T-helper 17 cell (primary cell): ENCODE data around the gene IGFALS. TPM values are rescaled to one million over a fixed set of nuclear protein-coding genes. Genes with fewer than 3 reads are reported as not detected.
A peak's percentile ranks its signal among the peaks of the same experiment; 100 is the strongest.

Experiments used
- ATAC-seq: fragments of 150-1000 bp; cut with Tn5 transposase; 2 replicates; pipeline ENCODE4 v1.10.0; 2021; ENCODE audit warnings: mild to moderate bottlenecking, moderate library complexity
- DNase-seq, 3 donors: peaks; one replicate each; pipeline versions ENCODE4 v3.0.0 to v3.0.0-alpha.2; 2020 to 2021
- H3K9me3 ChIP-seq: one replicate; pipeline ENCODE4 v1.7.0; 2013; ENCODE audit warnings: low read length, mild to moderate bottlenecking; ENCODE audit not compliant: control insufficient read depth, poor library complexity, severe bottlenecking
- H3K27ac Mint-ChIP-seq: one replicate; pipeline ENCODE4 v1.8.0; 2022; ENCODE audit warnings: mild to moderate bottlenecking, moderate library complexity, mixed read lengths
- H3K27me3 Mint-ChIP-seq: one replicate; pipeline ENCODE4 v1.8.0; 2022; ENCODE audit warnings: mixed read lengths
- H3K36me3 Mint-ChIP-seq: one replicate; pipeline ENCODE4 v1.8.0; 2022; ENCODE audit warnings: low read depth, mixed read lengths
- H3K4me1 Mint-ChIP-seq: one replicate; pipeline ENCODE4 v1.8.0; 2022; ENCODE audit warnings: mild to moderate bottlenecking, mixed read lengths
- H3K4me3 Mint-ChIP-seq: one replicate; pipeline ENCODE4 v1.8.0; 2022; ENCODE audit warnings: mild to moderate bottlenecking, moderate library complexity, mixed read lengths
- total RNA-seq, 4 donors: library from RNA in 2 of 4; stranded (reverse) in 2 of 4; gene quantifications; one replicate each; pipeline ENCODE4 v1.2.3 and lab custom pipeline; 2022 to 2026

The IGFALS gene
- under 1 TPM; 0.25 to 0.55 TPM for total RNA-seq
- total RNA-seq (lab: John Stamatoyannopoulos, UW) = 0.60 to 0.70 reads per million in 2 donors

GRCh38 chr16:1793578-1794220 is at the start of gene IGFALS:
Gene IGFALS (minus strand): TSS chr16:1793705. CDS start chr16:1793652, 53 bp downstream.
- H3K36me3 Mint-ChIP-seq = peaks cover 2% of the 10 kb centered on the region

GRCh38 chr16:1839554-1839953 is 46.0 kb upstream of the IGFALS start:
- no peak overlapping the region for H3K27ac Mint-ChIP-seq
- DNase-seq = no peak
- H3K27me3 Mint-ChIP-seq = no peaks in the 10 kb centered on the region
- H3K36me3 Mint-ChIP-seq = no peaks in the 10 kb centered on the region
- no peak overlapping the region for H3K4me3 Mint-ChIP-seq
- no peak for ATAC-seq
- H3K9me3 ChIP-seq = no peaks in the 10 kb centered on the region
- H3K4me1 Mint-ChIP-seq = peaks cover 2% of the 10 kb centered on the region

More at GRCh38 chr16:1793578-1794220, at the start of gene IGFALS:
- DNase-seq (no peak), ATAC-seq (no peak)
- H3K4me3 Mint-ChIP-seq = no peak within 1 kb of the TSS
- no peak within 1 kb of the TSS for H3K27ac Mint-ChIP-seq
- no peaks in the 10 kb centered on the region for H3K9me3 ChIP-seq
- H3K4me1 Mint-ChIP-seq = peaks cover 2% of the 10 kb centered on the region
- no peaks in the 10 kb centered on the region for H3K27me3 Mint-ChIP-seq

GRCh38 chr16:1834096-1834495 is 40.6 kb upstream of the IGFALS start:
- Mint-ChIP-seq H3K4me3 (no peak overlapping the region), H3K27me3 (no peaks in the 10 kb centered on the region), H3K36me3 (no peaks in the 10 kb centered on the region), H3K27ac (no peak overlapping the region), H3K4me1 (peaks cover 2% of the 10 kb centered on the region)
- no peak for DNase-seq
- no peak for ATAC-seq
- no peaks in the 10 kb centered on the region for H3K9me3 ChIP-seq

- peaks cover under 1% of the 10 kb centered on the region for H3K4me1 Mint-ChIP-seq
- H3K36me3 Mint-ChIP-seq = no peaks in the 10 kb centered on the region
- no peak overlapping the region for H3K4me3 Mint-ChIP-seq
- H3K9me3 ChIP-seq = no peaks in the 10 kb centered on the region
- H3K27ac Mint-ChIP-seq = no peak overlapping the region
- no peaks in the 10 kb centered on the region for H3K27me3 Mint-ChIP-seq
- no peak for ATAC-seq
- DNase-seq = no peak
These were observed 39.4 kb upstream of the IGFALS start for GRCh38 chr16:1832838-1833454.

- Mint-ChIP-seq H3K27me3 (no peaks in the 10 kb centered on the region), H3K27ac (no peak overlapping the region), H3K4me1 (peaks cover 5% of the 10 kb centered on the region), H3K36me3 (no peaks in the 10 kb centered on the region), H3K4me3 (no peak overlapping the region)
- no peak for ATAC-seq
- H3K9me3 ChIP-seq = no peaks in the 10 kb centered on the region
- no peak for DNase-seq
These were observed 37.9 kb upstream of the IGFALS start for GRCh38 chr16:1831186-1832075.

- H3K27me3 Mint-ChIP-seq = no peaks in the 10 kb centered on the region
- no peak for DNase-seq
- no peak for ATAC-seq
- no peak overlapping the region for H3K27ac Mint-ChIP-seq
- H3K9me3 ChIP-seq = no peaks in the 10 kb centered on the region
- no peak overlapping the region for H3K4me3 Mint-ChIP-seq
- H3K4me1 Mint-ChIP-seq = peaks cover 8% of the 10 kb centered on the region
- H3K36me3 Mint-ChIP-seq = no peaks in the 10 kb centered on the region
These were observed 36.7 kb upstream of the IGFALS start for GRCh38 chr16:1830213-1830612.

GRCh38 chr16:1828645-1829410 is 35.3 kb upstream of the IGFALS start:
- Mint-ChIP-seq H3K36me3 (no peaks in the 10 kb centered on the region), H3K4me1 (peaks cover 12% of the 10 kb centered on the region), H3K4me3 (peak overlapping the region; percentile 47), H3K27ac (no peak overlapping the region), H3K27me3 (no peaks in the 10 kb centered on the region)
- DNase-seq (no peak), ATAC-seq (no peak)
- H3K9me3 ChIP-seq = no peaks in the 10 kb centered on the region

- H3K4me3 Mint-ChIP-seq = peak within 1 kb of the TSS; percentile 91
- H3K36me3 Mint-ChIP-seq = no peaks in the 10 kb centered on the region
These were observed 33.4 kb upstream of the IGFALS start, which contains the start of the genes FAHD1 and HAGH for GRCh38 chr16:1826691-1827573. Gene FAHD1 (plus strand): TSS chr16:1827206. CDS start chr16:1827239, 33 bp downstream. Gene HAGH (minus strand): TSS chr16:1826825. CDS start chr16:1826787, 38 bp downstream.

GRCh38 chr16:1825864-1826690 is 32.6 kb upstream of the IGFALS start:
- ATAC-seq (peak; percentile 78), DNase-seq (peak in 2 of 3 donors; percentile 59 to 73)
- Mint-ChIP-seq H3K4me3 (peak overlapping the region; percentile 91), H3K27me3 (no peaks in the 10 kb centered on the region), H3K4me1 (peaks cover 12% of the 10 kb centered on the region), H3K27ac (peak overlapping the region; percentile 77), H3K36me3 (no peaks in the 10 kb centered on the region)
- no peaks in the 10 kb centered on the region for H3K9me3 ChIP-seq

More at GRCh38 chr16:1826691-1827573, 33.4 kb upstream of the IGFALS start, which contains the start of the genes FAHD1 and HAGH:
- DNase-seq (peak; percentile 82 to 87 (median 85)), ATAC-seq (peak; percentile 87)
- Mint-ChIP-seq H3K4me1 (peaks cover 12% of the 10 kb centered on the region), H3K27me3 (no peaks in the 10 kb centered on the region), H3K27ac (peak within 1 kb of the TSS; percentile 77)
- no peaks in the 10 kb centered on the region for H3K9me3 ChIP-seq

- Mint-ChIP-seq H3K36me3 (no peaks in the 10 kb centered on the region), H3K27ac (peak overlapping the region; percentile 77), H3K4me1 (peaks cover 12% of the 10 kb centered on the region), H3K27me3 (no peaks in the 10 kb centered on the region), H3K4me3 (peak overlapping the region; percentile 85)
- ATAC-seq (no peak), DNase-seq (no peak)
- H3K9me3 ChIP-seq = no peaks in the 10 kb centered on the region
These were observed 31.9 kb upstream of the IGFALS start for GRCh38 chr16:1825381-1825863.

- Mint-ChIP-seq H3K36me3 (no peaks in the 10 kb centered on the region), H3K27me3 (no peaks in the 10 kb centered on the region), H3K27ac (peak overlapping the region; percentile 54), H3K4me3 (no peak overlapping the region), H3K4me1 (peaks cover 15% of the 10 kb centered on the region)
- no peak for ATAC-seq
- H3K9me3 ChIP-seq = no peaks in the 10 kb centered on the region
- no peak for DNase-seq
These were observed 30.3 kb upstream of the IGFALS start for GRCh38 chr16:1823821-1824220.
